Stimulated activated effector memory CD8-positive, alpha-beta T cell treated with anti-CD3 and anti-CD28 coated beads, Interleukin-12 subunit alpha, Interleukin-12 subunit beta, amount 100 ng/mL, for 72 hours (primary cell): ENCODE results near the gene DSTN.

Source experiments
- ATAC-seq: fragments of 150-1000 bp; cut with Tn5 transposase; 2 replicates; pipeline ENCODE4 v1.10.0; 2021
- DNase-seq, 2 donors: peaks; one replicate each; pipeline ENCODE4 v3.0.0; 2021 to 2022; ENCODE audit warnings: low spot score in 2 of 2
- H3K27ac Mint-ChIP-seq: one replicate; pipeline ENCODE4 v1.8.0; 2022; ENCODE audit warnings: mild to moderate bottlenecking, mixed read lengths
- H3K36me3 Mint-ChIP-seq: one replicate; pipeline ENCODE4 v1.8.0; 2022; ENCODE audit warnings: mild to moderate bottlenecking, mixed read lengths
- H3K4me1 Mint-ChIP-seq: one replicate; pipeline ENCODE4 v1.8.0; 2022; ENCODE audit warnings: mixed read lengths
- H3K4me3 Mint-ChIP-seq: one replicate; pipeline ENCODE4 v1.8.0; 2022; ENCODE audit warnings: mild to moderate bottlenecking, mixed read lengths
- H3K9me3 Mint-ChIP-seq: one replicate; pipeline ENCODE4 v1.8.0; 2022; ENCODE audit warnings: mixed read lengths

The DSTN gene

DNA sequence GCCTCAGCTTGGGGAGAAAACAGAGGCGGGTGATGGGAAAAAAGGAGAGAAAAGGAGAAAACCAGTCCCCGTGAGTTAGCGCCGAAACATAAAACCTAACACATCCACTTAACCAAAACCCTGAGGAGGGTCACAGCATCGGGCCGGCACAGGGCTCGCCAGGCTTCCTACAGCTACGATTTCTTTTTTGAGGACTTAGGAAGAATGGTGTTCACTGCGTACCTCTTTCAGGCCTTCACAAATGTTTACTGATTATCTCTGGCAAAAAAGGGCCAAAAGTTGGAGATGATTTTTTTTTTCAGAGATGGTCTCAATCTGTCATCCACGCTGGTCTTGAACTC is 48.8 kb downstream of the DSTN start:
- Mint-ChIP-seq H3K4me1 (no peaks in the 10 kb centered on the region), H3K27ac (no peak overlapping the region), H3K9me3 (no peaks in the 10 kb centered on the region), H3K36me3 (peaks cover 20% of the 10 kb centered on the region), H3K4me3 (no peak overlapping the region)
- no peak for ATAC-seq
- no peak for DNase-seq

DNA sequence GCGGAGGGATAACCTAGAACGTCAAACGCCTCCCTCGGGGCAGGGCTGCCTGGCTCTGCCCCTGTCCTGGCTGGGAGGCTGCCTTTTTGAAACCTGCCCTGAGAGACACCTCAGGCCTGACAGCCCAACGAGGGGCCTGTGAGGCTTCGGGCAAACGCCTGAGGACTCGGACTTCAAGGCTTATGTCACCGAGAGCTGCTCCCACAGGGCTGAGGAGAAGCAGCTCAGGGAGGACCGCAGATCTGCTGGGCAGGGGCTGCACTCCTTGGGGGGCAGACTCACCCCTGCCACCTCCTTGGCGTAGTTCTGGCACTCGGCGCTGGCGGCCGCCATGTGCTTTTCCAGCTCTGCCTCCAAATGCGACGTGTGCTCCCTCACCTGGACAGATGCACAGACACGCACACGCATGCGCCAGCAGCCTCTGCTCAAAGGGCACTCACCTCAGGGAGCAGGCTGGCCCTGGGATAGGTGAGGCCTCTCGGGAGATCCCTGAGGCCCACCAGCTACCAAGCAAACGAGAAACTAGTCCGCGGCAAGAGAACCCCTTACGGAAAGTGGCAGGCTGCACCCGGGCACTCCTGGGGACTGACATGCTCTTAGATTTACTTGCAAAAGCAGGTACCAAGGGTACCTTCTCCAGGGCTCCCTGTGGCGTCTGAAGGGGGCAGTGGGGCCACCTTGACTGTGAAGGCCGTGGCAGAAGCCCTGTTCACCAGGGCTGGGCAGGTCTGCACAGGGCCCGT is 49.6 kb downstream of the DSTN start:
- Mint-ChIP-seq H3K9me3 (no peaks in the 10 kb centered on the region), H3K36me3 (peaks cover 20% of the 10 kb centered on the region), H3K4me3 (no peak overlapping the region), H3K4me1 (no peaks in the 10 kb centered on the region), H3K27ac (no peak overlapping the region)
- no peak for DNase-seq
- no peak for ATAC-seq

DNA sequence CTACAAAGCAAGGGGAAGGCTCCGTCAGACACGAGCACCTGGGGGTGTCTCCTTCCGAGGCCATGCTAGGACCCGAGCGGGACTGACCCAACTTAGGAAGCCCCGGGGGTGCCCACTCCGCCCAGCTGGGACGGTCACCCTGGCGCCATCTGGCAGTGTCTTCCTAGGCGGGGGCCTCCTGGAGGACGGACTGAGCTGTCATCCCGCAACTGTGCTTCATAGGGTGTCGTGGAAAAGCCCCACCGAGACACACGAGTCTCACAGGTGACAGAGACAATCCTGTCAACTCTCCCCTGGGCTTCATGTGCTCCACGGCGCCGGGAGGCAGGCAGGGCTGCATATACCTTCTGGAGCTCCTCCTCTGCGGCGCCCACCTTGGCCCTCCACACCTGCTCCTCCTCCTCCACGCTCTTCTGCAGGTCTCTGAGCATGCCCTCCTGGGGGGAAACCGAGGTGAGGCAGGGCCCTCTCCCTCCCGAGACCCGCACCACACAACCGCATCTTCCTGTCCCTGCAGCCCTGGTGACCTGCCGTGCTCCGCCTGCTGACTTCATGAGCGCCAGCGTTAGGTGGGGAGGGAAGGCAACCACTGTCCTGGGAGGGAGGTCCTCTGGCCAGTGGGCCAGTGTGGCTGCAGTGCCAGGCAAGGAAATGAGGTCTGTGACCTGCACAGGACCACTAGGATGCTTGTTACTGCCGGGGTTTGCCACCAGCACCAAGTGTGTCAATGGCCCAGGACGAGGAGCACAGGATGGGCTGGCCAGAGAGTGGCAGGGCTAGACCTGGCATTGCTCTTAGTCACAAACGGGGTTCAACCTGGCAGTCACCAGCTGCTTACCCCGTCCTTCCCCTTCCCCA is 50.7 kb downstream of the DSTN start:
- no peak overlapping the region for H3K4me3 Mint-ChIP-seq
- H3K4me1 Mint-ChIP-seq, result no peaks in the 10 kb centered on the region
- peaks cover 20% of the 10 kb centered on the region for H3K36me3 Mint-ChIP-seq
- DNase-seq, result no peak
- no peak overlapping the region for H3K27ac Mint-ChIP-seq
- H3K9me3 Mint-ChIP-seq, result no peaks in the 10 kb centered on the region
- ATAC-seq, result no peak

DNA sequence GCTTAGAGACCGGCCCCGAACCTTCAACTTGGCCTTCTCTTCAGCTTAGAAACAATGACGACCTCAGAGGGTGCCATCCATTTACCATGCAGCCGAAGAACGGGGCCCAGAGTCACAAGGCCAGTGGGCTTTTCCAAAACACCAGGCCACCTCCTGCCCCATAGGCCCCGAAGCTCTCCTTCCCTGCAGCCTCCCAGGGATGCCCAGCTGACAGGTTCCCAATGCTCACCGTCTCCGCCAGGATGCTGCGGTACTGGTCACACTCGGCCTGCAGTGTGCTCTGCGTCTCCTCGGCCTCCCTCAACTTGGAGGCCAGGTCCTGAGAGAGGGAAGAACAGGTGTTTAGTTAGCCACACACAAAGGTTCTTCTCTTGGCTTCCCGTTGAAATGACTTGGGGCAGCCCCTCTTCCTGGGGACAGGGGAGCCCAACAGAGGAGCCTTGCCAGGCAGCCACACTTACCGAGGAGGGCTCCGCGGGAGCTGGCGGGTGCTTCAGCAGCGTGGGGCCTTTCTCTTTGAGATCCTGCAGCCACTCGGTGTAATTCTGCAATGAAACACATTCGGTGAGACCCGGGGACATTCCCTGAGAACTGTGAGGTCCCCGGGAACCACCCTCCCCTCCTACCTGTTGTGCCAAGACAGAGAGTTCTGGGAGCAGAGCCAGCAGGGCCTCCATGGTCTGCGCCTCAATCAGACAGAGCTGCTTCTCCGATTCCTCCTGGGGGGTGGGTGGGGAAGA is 51.5 kb downstream of the DSTN start:
- ATAC-seq, result no peak
- H3K4me3 Mint-ChIP-seq, result no peak overlapping the region
- H3K9me3 Mint-ChIP-seq, result no peaks in the 10 kb centered on the region
- peak overlapping the region; percentile 71 for H3K27ac Mint-ChIP-seq
- DNase-seq, result no peak
- no peaks in the 10 kb centered on the region for H3K4me1 Mint-ChIP-seq
- H3K36me3 Mint-ChIP-seq, result peaks cover 20% of the 10 kb centered on the region

DNA sequence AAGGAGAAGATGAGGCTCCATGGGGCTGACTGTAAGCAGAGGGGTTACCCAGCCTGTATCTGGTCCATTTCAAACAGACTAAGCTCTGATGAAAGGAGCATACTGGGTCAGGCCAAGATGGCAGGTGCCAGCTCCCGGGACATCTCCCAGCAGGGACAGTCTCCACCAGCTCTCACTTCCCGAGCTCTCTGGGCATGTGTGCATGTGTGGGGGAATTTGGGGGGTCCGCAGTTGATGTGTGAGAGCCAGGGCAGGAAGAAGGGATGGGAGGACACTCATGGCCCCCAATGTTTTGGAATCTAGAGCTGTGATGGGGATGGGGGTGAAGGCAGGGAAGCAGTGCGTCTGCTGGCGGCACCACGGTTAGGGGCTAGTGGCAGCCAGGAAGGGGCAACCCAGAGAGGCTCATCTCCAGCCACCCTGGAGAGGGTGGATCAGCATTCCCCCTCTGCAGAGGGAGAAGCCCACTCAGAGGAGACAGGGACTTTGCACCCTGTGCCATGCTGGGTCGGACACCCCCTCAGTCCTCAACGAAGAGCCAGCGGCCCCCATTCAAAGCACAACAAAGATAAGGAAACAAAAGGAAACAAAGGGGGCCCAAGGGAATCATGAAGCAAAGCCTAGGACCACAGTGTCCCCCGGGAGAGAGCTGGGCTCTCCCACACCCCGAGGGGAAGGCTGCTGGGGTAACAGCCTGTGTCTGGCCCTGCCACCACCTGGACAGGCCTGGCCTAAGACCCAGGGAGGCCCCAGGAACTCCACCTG is 52.4 kb downstream of the DSTN start:
- ATAC-seq (no peak), DNase-seq (no peak)
- H3K36me3 Mint-ChIP-seq, result peaks cover 20% of the 10 kb centered on the region

DNA sequence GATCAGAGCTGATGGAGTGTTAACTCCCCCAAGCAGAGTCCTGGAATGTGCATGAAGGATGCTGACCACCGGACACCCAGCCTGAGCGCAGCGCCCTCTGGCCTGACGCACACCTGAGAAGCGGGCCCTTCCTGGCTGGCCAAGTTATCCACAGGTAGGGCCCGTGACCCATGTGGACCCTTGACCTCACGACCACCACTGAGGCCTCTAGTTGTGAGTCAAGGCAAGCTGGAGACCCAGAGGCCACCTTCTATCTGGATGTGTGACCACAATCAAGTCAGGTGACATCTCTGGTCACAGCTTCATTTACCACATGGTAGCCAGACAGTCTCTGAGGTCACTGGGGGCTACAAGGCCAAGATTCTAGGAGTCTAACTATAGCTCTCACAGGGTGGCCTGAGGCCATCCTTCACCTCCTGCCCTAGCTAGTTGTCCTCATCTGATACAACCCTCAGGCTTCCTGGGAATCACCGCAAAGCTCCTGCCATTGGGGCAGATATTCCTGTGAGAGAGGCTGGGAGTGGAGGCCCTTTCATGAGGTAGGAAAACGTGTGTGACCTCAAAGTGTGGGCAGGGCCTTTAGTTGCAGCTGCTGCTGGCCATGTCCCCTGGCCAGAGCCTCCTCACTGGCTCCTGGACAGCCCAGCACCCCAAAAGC is 53.1 kb downstream of the DSTN start:
- ATAC-seq (no peak), DNase-seq (no peak)
- Mint-ChIP-seq H3K4me3 (no peak overlapping the region), H3K4me1 (no peaks in the 10 kb centered on the region), H3K9me3 (no peaks in the 10 kb centered on the region), H3K36me3 (peaks cover 20% of the 10 kb centered on the region), H3K27ac (no peak overlapping the region)

More for the DNA sequence above, 52.4 kb downstream of the DSTN start:
- H3K4me1 Mint-ChIP-seq, result no peaks in the 10 kb centered on the region
- H3K4me3 Mint-ChIP-seq, result no peak overlapping the region
- peak overlapping the region; percentile 71 for H3K27ac Mint-ChIP-seq
- H3K9me3 Mint-ChIP-seq, result no peaks in the 10 kb centered on the region

DNA sequence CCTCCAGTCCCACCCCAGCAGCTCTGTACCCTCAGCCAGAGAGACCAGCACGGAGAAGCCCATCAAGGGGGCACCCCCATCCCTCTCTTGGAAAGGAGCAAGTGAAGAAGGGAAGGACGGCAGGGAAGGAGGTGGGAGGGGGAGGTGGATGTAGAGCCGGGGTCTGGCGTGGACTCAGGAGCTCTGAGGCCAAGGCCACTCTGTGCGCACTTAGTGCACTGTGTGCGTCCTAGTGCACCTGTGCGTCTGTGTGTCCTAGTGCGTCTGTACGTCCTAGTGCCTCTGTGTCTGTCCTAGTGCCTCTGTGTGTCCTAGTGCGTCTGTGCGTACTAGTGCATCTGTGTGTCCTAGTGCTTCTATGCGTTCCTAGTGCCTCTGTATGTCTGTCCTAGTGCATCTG is 54.2 kb downstream of the DSTN start:
- no peak overlapping the region for H3K27ac Mint-ChIP-seq
- no peak for ATAC-seq

DNA sequence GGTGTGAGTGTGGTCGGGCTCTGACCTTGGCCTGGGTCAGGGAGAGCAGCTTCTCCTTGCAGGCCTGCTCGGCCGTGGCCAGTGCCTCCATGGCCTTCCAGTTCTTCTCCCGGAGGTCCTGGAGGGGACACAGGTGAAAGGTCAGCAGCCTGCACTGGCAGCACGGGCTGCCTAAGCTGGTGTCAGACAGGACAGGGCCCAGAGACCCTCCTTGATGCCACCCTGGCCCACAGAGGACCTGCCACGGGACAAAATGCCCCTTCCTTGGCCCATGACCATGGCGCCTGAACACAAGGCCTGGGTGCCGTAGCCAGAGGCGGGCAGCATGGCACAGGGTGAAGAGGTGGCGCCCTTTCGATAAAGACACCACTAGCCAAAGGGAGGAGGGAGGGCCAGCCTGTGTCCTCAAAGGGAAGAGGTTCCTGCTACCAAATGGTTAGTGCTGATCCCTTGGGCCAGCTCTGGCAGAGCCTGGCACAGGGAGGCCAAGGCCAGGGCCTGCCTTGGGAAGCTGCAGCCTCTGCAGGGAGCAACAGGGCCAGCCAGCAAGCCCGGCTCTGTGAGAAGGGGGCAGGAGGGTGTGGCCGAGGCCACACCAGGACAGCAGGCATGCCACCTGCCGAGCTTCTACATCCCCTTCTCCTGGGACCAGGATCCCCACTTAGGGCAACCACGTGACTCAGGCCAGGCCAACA is 54.8 kb downstream of the DSTN start:
- no peaks in the 10 kb centered on the region for H3K9me3 Mint-ChIP-seq
- no peak for DNase-seq
- ATAC-seq, result no peak
- H3K4me3 Mint-ChIP-seq, result no peak overlapping the region
- H3K36me3 Mint-ChIP-seq, result peaks cover 18% of the 10 kb centered on the region
- H3K27ac Mint-ChIP-seq, result no peak overlapping the region
- H3K4me1 Mint-ChIP-seq, result peaks cover 5% of the 10 kb centered on the region

More for the DNA sequence above, 54.2 kb downstream of the DSTN start:
- Mint-ChIP-seq H3K36me3 (peaks cover 17% of the 10 kb centered on the region), H3K4me3 (no peak overlapping the region), H3K9me3 (no peaks in the 10 kb centered on the region), H3K4me1 (peaks cover 5% of the 10 kb centered on the region)
- no peak for DNase-seq

DNA sequence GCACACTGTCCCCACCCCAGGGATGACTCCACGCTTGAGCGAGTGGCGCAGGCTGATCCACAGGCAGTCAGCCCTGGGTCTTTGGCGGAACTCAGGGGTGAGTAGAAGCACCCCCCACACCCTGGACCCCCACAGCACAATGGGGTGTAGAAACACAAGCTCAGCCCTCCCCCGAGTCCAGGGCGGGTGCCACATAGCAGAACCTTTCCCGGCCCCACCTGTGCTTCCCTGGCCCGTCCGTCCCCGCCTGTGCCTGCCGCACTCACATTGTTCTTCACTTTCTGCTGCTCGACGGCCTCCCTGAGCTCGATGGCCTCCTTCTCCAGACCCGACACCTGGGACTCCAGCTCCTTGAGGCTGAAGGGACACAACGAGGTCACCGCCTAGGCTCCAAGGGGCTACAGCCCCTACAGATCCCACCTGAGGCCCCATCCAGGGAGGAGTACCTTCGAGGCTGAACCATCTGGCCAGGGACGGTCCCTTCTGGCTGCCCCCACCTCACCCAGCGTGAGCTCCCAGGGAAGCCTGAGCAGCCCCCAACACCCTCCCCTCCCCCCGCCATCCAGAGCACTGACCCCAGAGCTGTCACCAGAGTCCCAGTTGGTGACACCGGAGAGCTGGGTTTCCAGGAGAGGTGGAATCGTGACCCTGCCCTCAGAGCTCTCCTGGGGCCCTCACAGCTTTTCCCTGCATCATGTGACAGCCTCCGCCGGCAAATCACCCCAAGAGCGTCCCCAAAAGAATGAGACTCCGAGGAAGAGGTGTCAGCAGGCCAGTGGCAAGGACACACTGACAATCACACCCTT is 55.6 kb downstream of the DSTN start:
- Mint-ChIP-seq H3K27ac (peak overlapping the region; percentile 68), H3K9me3 (no peaks in the 10 kb centered on the region), H3K36me3 (peaks cover 12% of the 10 kb centered on the region), H3K4me1 (peaks cover 5% of the 10 kb centered on the region), H3K4me3 (no peak overlapping the region)
- ATAC-seq (no peak), DNase-seq (no peak)

DNA sequence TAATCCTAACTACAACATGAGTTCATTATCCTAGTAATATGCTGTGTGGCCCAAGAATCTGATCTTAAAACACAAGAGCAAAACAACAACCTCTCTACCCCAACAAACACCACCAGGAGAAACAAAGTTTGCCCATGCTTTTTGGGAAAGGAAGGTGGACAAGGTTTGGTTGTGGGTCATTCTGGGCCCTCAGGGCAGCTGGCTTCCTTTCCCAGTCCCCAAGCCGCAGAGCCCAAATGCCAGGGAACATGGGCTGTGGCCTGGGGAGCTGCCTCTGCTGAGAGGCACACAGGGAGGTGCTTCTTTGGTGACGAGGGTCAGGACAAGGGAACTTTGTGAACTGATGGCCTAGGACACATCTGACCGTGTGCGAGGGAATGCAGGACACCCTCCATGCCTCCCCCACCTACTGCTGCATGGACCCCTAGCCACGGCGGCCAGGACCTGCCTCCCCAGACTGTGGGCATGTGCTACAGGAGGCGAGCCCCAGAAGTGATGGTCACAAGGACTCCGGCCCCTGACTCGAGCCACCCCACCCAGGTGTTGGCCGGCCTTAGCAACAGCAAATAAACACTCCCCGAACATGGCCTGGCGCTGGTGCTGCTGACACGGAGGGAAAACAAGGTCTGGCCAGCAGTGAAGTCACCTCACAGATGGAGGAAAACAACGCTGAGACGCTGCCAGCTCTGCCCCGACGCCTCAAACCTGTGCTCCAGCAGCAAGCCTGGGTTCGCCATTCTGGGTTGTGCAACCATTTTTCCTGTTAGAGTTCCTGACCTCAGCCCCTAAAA is 56.5 kb downstream of the DSTN start:
- H3K36me3 Mint-ChIP-seq, result peaks cover 14% of the 10 kb centered on the region
- peak overlapping the region; percentile 68 for H3K27ac Mint-ChIP-seq
- no peaks in the 10 kb centered on the region for H3K9me3 Mint-ChIP-seq
- DNase-seq (no peak), ATAC-seq (no peak)
- H3K4me3 Mint-ChIP-seq, result no peak overlapping the region
- H3K4me1 Mint-ChIP-seq, result peaks cover 5% of the 10 kb centered on the region

DNA sequence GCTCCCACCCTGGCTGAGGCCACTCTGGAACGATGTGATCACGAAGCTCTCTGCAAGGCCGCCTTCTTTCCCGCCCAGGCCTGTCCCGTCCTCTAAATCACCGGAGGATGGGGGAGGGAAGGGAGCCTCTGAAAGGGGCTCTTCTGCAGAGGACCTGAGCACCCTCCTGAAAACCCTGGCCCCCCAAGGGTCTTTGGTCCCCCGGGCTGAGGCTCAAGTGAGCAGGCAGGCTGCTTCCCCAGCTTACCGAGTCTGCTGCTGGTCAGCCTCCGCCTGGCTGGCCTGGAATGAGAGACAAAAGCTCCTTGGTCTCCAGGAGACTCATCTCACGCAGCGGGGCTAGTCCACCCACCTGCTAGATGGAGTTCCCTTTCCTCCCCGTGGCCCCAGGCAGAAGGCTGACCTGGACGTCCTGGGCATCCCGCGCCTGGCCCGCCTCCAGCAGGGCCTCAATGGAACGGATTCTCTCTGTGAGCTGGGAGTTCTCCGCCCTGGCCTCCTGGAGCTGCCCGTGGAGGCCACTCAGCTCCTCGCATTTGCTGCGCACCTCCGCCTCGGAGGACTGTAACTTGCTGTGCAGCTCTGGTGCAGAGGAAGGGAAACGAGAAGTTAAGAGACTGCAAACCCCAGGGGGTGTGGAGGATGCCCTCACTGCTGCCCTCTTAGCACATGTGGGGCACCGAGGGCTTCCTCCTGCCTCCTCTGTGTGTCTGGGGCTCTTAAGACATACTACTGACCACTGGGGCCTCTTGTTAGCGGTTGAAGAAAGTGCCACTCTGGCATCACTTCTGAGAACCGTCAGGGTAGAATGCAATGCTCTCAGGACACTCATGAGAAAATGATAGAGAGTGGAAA is 57.5 kb downstream of the DSTN start:
- Mint-ChIP-seq H3K9me3 (no peaks in the 10 kb centered on the region), H3K36me3 (peaks cover 18% of the 10 kb centered on the region)
- DNase-seq, result no peak

DNA sequence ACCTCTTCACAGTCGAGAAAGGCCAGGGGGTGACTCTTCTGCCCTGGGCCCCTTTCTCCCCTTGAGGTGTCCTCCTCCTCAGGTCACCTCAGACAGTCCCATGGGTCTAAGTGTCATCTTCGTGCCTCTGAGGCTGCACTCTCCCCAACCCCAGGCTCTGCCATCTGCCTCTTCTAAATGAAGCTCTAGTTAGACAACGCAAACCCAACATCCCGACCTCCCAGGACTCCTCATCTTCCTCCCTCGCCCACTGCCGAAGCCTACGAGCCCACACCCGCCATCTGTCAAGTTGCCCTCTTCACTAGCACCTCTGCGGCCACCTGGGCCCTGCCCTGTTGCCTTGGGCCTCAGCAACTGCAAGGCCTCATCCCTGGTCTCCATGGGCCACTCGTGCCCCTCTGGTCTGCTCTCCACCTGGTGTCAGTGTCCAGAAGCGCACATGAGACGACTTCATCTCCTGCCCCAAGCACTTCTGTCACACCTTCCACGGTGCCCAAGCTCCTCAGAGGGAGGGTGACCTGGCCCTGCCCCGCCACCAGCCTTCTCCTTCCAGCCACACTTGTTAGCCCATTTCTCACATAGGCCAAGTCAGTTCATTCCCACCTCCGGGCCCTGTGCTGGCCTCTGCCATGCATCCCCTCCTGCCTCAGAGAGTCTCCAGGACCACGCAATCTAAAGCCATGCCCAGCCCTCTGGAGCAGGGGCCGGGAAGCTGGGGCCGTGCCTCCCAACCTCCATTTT is 58.4 kb downstream of the DSTN start:
- peak; percentile 14 for ATAC-seq
- Mint-ChIP-seq H3K36me3 (peaks cover 18% of the 10 kb centered on the region), H3K4me1 (peaks cover 5% of the 10 kb centered on the region), H3K4me3 (no peak overlapping the region), H3K27ac (peak overlapping the region; percentile 14), H3K9me3 (no peaks in the 10 kb centered on the region)
- DNase-seq, result no peak

More for the DNA sequence above, 57.5 kb downstream of the DSTN start:
- no peak overlapping the region for H3K27ac Mint-ChIP-seq
- peaks cover 5% of the 10 kb centered on the region for H3K4me1 Mint-ChIP-seq
- H3K4me3 Mint-ChIP-seq, result no peak overlapping the region
- no peak for ATAC-seq
